ENCODE measurements around the gene CALN1.

Gene CALN1

DNA sequence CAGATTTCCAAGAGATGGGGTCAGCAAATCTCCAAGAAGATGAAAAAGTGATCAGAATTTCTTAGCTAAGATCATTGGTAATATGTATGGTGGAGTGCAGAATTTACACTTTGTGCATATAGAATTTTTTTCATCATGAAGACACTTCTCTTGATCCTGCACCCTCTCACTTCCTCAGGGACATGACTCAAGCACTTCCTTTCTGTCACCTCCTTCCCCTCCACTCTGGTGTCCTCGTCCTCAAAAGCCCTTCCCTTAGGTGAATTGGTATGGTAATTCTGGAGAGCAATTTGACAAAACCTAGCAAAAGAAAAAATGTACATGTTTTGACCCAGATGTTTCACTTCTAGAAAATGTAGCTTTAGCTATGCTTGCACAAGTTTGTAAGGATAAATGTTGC is 18.1 kb downstream of the CALN1 start:
- Histone ChIP-seq H3K14ac (ENCODE audit: low read length) (no peak overlapping the region), H3K79me1 (ENCODE audit: low read depth, low read length) (no peaks in the 10 kb centered on the region), H3K27ac (replicated peaks; ENCODE audit: low read length) (no peak overlapping the region), H3K4me2 (ENCODE audit: insufficient read depth, low read length, poor library complexity, severe bottlenecking) (no peak overlapping the region), H4K8ac (ENCODE audit: low read depth, low read length) (no peak overlapping the region), H3K4me3 (ENCODE audit: low read length in 2 of 2) (no peak overlapping the region), H3K27me3 (ENCODE audit: control insufficient read depth in 3 of 3, insufficient read depth in 3 of 3, low read depth in 1 of 3, low read length in 3 of 3) (no peaks in the 10 kb centered on the region), H2AFZ (ENCODE audit: low read length) (no peak overlapping the region), H4K91ac (ENCODE audit: low read depth, low read length, poor library complexity) (no peak overlapping the region), H3K36me3 (replicated peaks in 1 of 2; ENCODE audit: control insufficient read depth in 2 of 2, insufficient read depth in 2 of 2, low read length in 2 of 2) (no peaks in the 10 kb centered on the region), H2BK5ac (ENCODE audit: low read length) (no peak overlapping the region), H2AK5ac (ENCODE audit: low read depth, low read length) (no peak overlapping the region), H3K4ac (ENCODE audit: low read length) (no peak overlapping the region), H2BK120ac (ENCODE audit: low read depth, low read length) (no peak overlapping the region), H3K4me1 (ENCODE audit: control insufficient read depth in 2 of 2, insufficient read depth in 1 of 2, low read depth in 1 of 2, low read length in 2 of 2) (no peaks in the 10 kb centered on the region), H3K23ac (ENCODE audit: low read depth, low read length, poor library complexity) (no peak overlapping the region), H3K9ac (ENCODE audit: low read depth, low read length, poor library complexity) (no peak overlapping the region), H3K18ac (ENCODE audit: low read length) (no peak overlapping the region), H2BK12ac (ENCODE audit: low read length) (no peak overlapping the region), H2BK15ac (ENCODE audit: low read length) (no peak overlapping the region), H3K9me3 (replicated peaks in 1 of 2; ENCODE audit: control insufficient read depth in 2 of 2, insufficient read depth in 1 of 2, low read depth in 1 of 2, low read length in 2 of 2) (no peaks in the 10 kb centered on the region)
- no peak for DNase-seq (ENCODE audit: low spot score)
- WGBS, 2 donors (ENCODE audit: extremely low coverage in 2 of 2, insufficient read length in 2 of 2, insufficient replicate concordance in 1 of 2): no CpG with 5 or more reads among the region's 1 CpG

DNA sequence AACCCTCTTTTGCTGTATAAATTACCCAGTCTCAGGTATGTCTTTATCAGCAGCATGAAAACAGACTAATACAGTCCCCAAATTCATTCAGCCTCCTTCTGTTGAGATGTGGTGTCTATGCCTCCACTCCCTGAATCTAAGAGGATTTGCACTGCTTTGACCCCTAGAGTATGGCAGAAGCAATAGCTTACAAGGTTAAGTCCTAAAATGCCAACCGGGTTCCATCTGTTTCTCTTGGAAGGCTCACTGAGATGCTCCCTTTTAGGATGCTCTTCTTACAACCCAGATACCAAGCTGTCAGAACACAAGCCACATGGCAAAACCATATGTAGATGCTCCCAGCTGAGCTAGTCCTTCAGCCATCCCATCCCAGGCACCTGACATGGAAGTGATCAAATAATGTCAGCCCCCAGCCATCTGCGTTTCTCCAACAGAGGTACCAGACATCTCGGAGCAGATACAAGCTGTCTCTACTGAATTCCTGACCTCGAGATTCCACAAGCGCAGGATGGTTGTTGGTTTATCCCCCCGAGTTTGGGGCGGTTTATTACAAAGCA is 20.2 kb downstream of the CALN1 start:
- Histone ChIP-seq H3K18ac (ENCODE audit: low read length) (no peak overlapping the region), H3K27ac (replicated peaks; ENCODE audit: low read length) (no peak overlapping the region), H3K14ac (ENCODE audit: low read length) (no peak overlapping the region), H2AK5ac (ENCODE audit: low read depth, low read length) (no peak overlapping the region), H3K4me2 (ENCODE audit: insufficient read depth, low read length, poor library complexity, severe bottlenecking) (no peak overlapping the region), H2BK12ac (ENCODE audit: low read length) (no peak overlapping the region), H3K4me3 (ENCODE audit: low read length in 2 of 2) (no peak overlapping the region), H3K4ac (ENCODE audit: low read length) (no peak overlapping the region), H2BK5ac (ENCODE audit: low read length) (no peak overlapping the region), H2BK15ac (ENCODE audit: low read length) (no peak overlapping the region), H2AFZ (ENCODE audit: low read length) (no peak overlapping the region), H3K4me1 (ENCODE audit: control insufficient read depth in 2 of 2, insufficient read depth in 1 of 2, low read depth in 1 of 2, low read length in 2 of 2) (no peaks in the 10 kb centered on the region), H4K8ac (ENCODE audit: low read depth, low read length) (no peak overlapping the region), H3K79me1 (ENCODE audit: low read depth, low read length) (no peaks in the 10 kb centered on the region), H3K9ac (ENCODE audit: low read depth, low read length, poor library complexity) (no peak overlapping the region), H3K27me3 (ENCODE audit: control insufficient read depth in 3 of 3, insufficient read depth in 3 of 3, low read depth in 1 of 3, low read length in 3 of 3) (no peaks in the 10 kb centered on the region), H3K9me3 (replicated peaks in 1 of 2; ENCODE audit: control insufficient read depth in 2 of 2, insufficient read depth in 1 of 2, low read depth in 1 of 2, low read length in 2 of 2) (no peaks in the 10 kb centered on the region), H3K36me3 (replicated peaks in 1 of 2; ENCODE audit: control insufficient read depth in 2 of 2, insufficient read depth in 2 of 2, low read length in 2 of 2) (no peaks in the 10 kb centered on the region), H3K23ac (ENCODE audit: low read depth, low read length, poor library complexity) (no peak overlapping the region), H4K91ac (ENCODE audit: low read depth, low read length, poor library complexity) (no peak overlapping the region), H2BK120ac (ENCODE audit: low read depth, low read length) (no peak overlapping the region)
- no peak for DNase-seq (ENCODE audit: low spot score)
- no CpG with 5 or more reads among the region's 7 CpGs for WGBS, 2 donors (ENCODE audit: extremely low coverage in 2 of 2, insufficient read length in 2 of 2, insufficient replicate concordance in 1 of 2)

DNA sequence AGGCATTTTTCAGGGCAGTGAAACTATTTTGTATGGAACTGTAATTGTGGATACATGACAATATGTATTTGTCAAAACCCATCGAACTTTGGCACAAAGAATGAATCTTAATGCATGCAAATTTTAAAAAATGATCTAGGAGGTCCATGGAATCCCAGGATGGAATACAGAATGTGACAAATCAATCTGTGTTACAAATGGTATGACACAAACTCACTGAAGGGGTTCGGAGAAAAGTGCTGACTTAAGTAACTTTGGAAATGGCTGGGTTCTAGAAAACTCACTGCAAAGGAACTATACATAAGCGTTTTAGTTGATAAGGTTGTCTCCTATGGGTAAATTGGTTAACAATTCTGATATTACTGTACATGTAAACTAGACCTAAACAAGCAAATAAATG is 26.0 kb downstream of the CALN1 start:
- no peak overlapping the region for H4K8ac ChIP-seq (ENCODE audit: low read depth, low read length)
- H2BK5ac ChIP-seq (ENCODE audit: low read length): no peak overlapping the region
- H2BK12ac ChIP-seq (ENCODE audit: low read length): no peak overlapping the region
- no peaks in the 10 kb centered on the region for H3K4me1 ChIP-seq (ENCODE audit: control insufficient read depth in 2 of 2, insufficient read depth in 1 of 2, low read depth in 1 of 2, low read length in 2 of 2)
- DNase-seq (ENCODE audit: low spot score): no peak
- H3K9ac ChIP-seq (ENCODE audit: low read depth, low read length, poor library complexity): no peak overlapping the region
- no peak overlapping the region for H3K4me2 ChIP-seq (ENCODE audit: insufficient read depth, low read length, poor library complexity, severe bottlenecking)
- no peak overlapping the region for H4K91ac ChIP-seq (ENCODE audit: low read depth, low read length, poor library complexity)
- no peak overlapping the region for H3K4me3 ChIP-seq (ENCODE audit: low read length in 2 of 2)
- H2BK15ac ChIP-seq (ENCODE audit: low read length): no peak overlapping the region
- no peak overlapping the region for H2AK5ac ChIP-seq (ENCODE audit: low read depth, low read length)
- no peaks in the 10 kb centered on the region for H3K27me3 ChIP-seq (ENCODE audit: control insufficient read depth in 3 of 3, insufficient read depth in 3 of 3, low read depth in 1 of 3, low read length in 3 of 3)
- no peak overlapping the region for H3K18ac ChIP-seq (ENCODE audit: low read length)
- H2BK120ac ChIP-seq (ENCODE audit: low read depth, low read length): no peak overlapping the region
- no peak overlapping the region for H2AFZ ChIP-seq (ENCODE audit: low read length)
- H3K79me1 ChIP-seq (ENCODE audit: low read depth, low read length): no peaks in the 10 kb centered on the region
- no peak overlapping the region for H3K27ac ChIP-seq (replicated peaks; ENCODE audit: low read length)
- H3K4ac ChIP-seq (ENCODE audit: low read length): no peak overlapping the region
- H3K36me3 ChIP-seq (replicated peaks in 1 of 2; ENCODE audit: control insufficient read depth in 2 of 2, insufficient read depth in 2 of 2, low read length in 2 of 2): no peaks in the 10 kb centered on the region
- no peak overlapping the region for H3K14ac ChIP-seq (ENCODE audit: low read length)
- WGBS, 2 donors (ENCODE audit: extremely low coverage in 2 of 2, insufficient read length in 2 of 2, insufficient replicate concordance in 1 of 2): no CpG with 5 or more reads among the region's 3 CpGs
- no peaks in the 10 kb centered on the region for H3K9me3 ChIP-seq (replicated peaks in 1 of 2; ENCODE audit: control insufficient read depth in 2 of 2, insufficient read depth in 1 of 2, low read depth in 1 of 2, low read length in 2 of 2)
- H3K23ac ChIP-seq (ENCODE audit: low read depth, low read length, poor library complexity): no peak overlapping the region

DNA sequence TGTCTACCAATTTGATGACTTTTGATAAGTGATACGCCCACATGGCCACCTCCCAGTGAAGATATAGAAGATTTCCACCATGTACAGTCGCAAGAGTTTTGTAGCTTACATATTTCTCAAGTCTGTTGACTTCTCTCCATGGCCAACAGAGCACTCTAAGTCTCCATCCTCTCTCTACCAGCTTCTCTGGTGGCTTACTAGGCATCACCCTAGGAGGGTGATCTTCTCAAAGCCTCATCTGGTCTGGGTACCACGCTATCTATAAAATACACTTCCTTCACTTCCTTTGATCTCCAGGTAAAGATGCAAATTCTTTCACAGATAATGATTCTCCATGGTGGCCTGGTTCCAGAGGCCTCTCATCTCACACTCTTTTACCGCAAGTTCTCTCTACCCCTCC is 49.9 kb downstream of the CALN1 start:
- Histone ChIP-seq H3K27ac (replicated peaks; ENCODE audit: low read length) (no peak overlapping the region), H4K91ac (ENCODE audit: low read depth, low read length, poor library complexity) (no peak overlapping the region), H2BK5ac (ENCODE audit: low read length) (no peak overlapping the region), H3K27me3 (ENCODE audit: control insufficient read depth in 3 of 3, insufficient read depth in 3 of 3, low read depth in 1 of 3, low read length in 3 of 3) (no peaks in the 10 kb centered on the region), H3K4me3 (ENCODE audit: low read length in 2 of 2) (no peak overlapping the region), H3K23ac (ENCODE audit: low read depth, low read length, poor library complexity) (no peak overlapping the region), H4K8ac (ENCODE audit: low read depth, low read length) (no peak overlapping the region), H3K4ac (ENCODE audit: low read length) (no peak overlapping the region), H2BK120ac (ENCODE audit: low read depth, low read length) (no peak overlapping the region), H3K18ac (ENCODE audit: low read length) (no peak overlapping the region), H2AFZ (ENCODE audit: low read length) (no peak overlapping the region), H3K9me3 (replicated peaks in 1 of 2; ENCODE audit: control insufficient read depth in 2 of 2, insufficient read depth in 1 of 2, low read depth in 1 of 2, low read length in 2 of 2) (no peaks in the 10 kb centered on the region), H3K36me3 (replicated peaks in 1 of 2; ENCODE audit: control insufficient read depth in 2 of 2, insufficient read depth in 2 of 2, low read length in 2 of 2) (no peaks in the 10 kb centered on the region), H3K4me2 (ENCODE audit: insufficient read depth, low read length, poor library complexity, severe bottlenecking) (no peak overlapping the region), H2BK15ac (ENCODE audit: low read length) (no peak overlapping the region), H3K79me1 (ENCODE audit: low read depth, low read length) (no peaks in the 10 kb centered on the region), H3K9ac (ENCODE audit: low read depth, low read length, poor library complexity) (no peak overlapping the region), H2BK12ac (ENCODE audit: low read length) (no peak overlapping the region), H3K4me1 (ENCODE audit: control insufficient read depth in 2 of 2, insufficient read depth in 1 of 2, low read depth in 1 of 2, low read length in 2 of 2) (no peaks in the 10 kb centered on the region), H3K14ac (ENCODE audit: low read length) (no peak overlapping the region), H2AK5ac (ENCODE audit: low read depth, low read length) (no peak overlapping the region)
- whole genome bisulfite sequencing, 2 donors (ENCODE audit: extremely low coverage in 2 of 2, insufficient read length in 2 of 2, insufficient replicate concordance in 1 of 2): no CpG with 5 or more reads among the region's 4 CpGs
- no peak for DNase-seq (ENCODE audit: low spot score)
